BJ (cell line): Measurements from ENCODE around the gene CASD1. TPM values are rescaled to one million over a fixed set of nuclear protein-coding genes. Genes with fewer than 3 reads are reported as not detected.

Experiments used
- CTCF ChIA-PET: fragments of 350-600 bp; formaldehyde crosslinking; extraction: SDS; loops from one replicate; lab custom pipeline; 2021; ENCODE audit warnings: antibody characterized with exemption, inconsistent platforms; lab: Yijun Ruan, JAX
- POLR2A ChIA-PET: fragments of 300-600 bp; sonication (Branson Sonifier 250); formaldehyde crosslinking; extraction: SDS; loops from one replicate; lab custom pipeline; 2021; ENCODE audit warnings: antibody characterized with exemption; lab: Charles Lee
- DNase-seq: peaks from one replicate; pipeline ENCODE4 v3.0.0-alpha.2; 2011; ENCODE audit warnings: low read depth
- H3K27me3 ChIP-seq: 2 replicates; pipeline ENCODE4 v1.6.0; 2011; ENCODE audit warnings: low read length; ENCODE audit not compliant: control insufficient read depth, insufficient read depth
- H3K36me3 ChIP-seq: 2 replicates; pipeline ENCODE4 v1.5.1; 2011; ENCODE audit warnings: low read length; ENCODE audit not compliant: control insufficient read depth, insufficient read depth
- H3K4me3 ChIP-seq: 2 replicates; pipeline ENCODE4 v1.5.1; 2011; ENCODE audit warnings: low read depth, mild to moderate bottlenecking, control low read depth, low read length
- polyA plus RNA-seq: library from polyadenylated mRNA; depleted of rRNA; stranded (reverse); fragments of >200 nt; gene quantifications from 2 replicates; pipeline ENCODE4 v1.2.3, GENCODE V29; 2011; rRNA removed
- small RNA-seq: library from RNA; depleted of rRNA; stranded (forward); fragments of <200 nt; gene quantifications from one replicate; pipeline ENCODE3, GENCODE V24; 2012; ENCODE audit warnings: low replicate concordance, low read depth; ENCODE audit not compliant: insufficient read length
- TF ChIP-seq, protein P1 (sequence below): IDR thresholded peaks from 2 replicates; pipeline ENCODE4 v1.5.1; 2011; ENCODE audit warnings: low read depth, mild to moderate bottlenecking, control low read depth, inconsistent platforms, low read length, moderate library complexity; ENCODE audit not compliant: insufficient read depth

CASD1 gene
- polyA plus RNA-seq, 1 experiment = 4.2 TPM

DNA sequence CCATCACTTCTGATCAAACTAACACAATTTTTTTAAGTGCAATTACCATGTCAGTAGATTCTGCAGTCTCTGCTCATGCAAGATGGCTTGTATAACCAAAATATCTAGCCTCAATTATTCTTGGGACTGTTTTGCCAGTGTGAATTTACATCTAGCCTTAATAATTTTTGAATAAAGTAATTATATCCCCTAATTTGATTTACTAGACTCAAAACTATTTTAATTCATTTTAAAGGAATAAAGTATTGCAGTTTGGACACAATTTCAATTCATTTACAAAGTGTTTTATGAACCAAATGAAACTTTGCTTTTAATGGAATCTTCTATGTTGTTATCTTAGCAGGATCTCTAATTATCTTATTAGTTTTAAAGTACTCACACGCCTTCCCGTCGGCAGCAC lies 90.7 kb downstream of the CASD1 start:
- Histone ChIP-seq H3K4me3 (no peak overlapping the region), H3K27me3 (no peaks in the 10 kb centered on the region), H3K36me3 (0 out of 2 replicates have a peak, but pooled peaks cover 2% of the 10 kb centered on the region)
- CTCF ChIA-PET = no interaction called here
- TF ChIP-seq, protein P1, sequence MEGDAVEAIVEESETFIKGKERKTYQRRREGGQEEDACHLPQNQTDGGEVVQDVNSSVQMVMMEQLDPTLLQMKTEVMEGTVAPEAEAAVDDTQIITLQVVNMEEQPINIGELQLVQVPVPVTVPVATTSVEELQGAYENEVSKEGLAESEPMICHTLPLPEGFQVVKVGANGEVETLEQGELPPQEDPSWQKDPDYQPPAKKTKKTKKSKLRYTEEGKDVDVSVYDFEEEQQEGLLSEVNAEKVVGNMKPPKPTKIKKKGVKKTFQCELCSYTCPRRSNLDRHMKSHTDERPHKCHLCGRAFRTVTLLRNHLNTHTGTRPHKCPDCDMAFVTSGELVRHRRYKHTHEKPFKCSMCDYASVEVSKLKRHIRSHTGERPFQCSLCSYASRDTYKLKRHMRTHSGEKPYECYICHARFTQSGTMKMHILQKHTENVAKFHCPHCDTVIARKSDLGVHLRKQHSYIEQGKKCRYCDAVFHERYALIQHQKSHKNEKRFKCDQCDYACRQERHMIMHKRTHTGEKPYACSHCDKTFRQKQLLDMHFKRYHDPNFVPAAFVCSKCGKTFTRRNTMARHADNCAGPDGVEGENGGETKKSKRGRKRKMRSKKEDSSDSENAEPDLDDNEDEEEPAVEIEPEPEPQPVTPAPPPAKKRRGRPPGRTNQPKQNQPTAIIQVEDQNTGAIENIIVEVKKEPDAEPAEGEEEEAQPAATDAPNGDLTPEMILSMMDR = no peak
- POLR2A ChIA-PET = no interaction called here
- DNase-seq = no peak

DNA sequence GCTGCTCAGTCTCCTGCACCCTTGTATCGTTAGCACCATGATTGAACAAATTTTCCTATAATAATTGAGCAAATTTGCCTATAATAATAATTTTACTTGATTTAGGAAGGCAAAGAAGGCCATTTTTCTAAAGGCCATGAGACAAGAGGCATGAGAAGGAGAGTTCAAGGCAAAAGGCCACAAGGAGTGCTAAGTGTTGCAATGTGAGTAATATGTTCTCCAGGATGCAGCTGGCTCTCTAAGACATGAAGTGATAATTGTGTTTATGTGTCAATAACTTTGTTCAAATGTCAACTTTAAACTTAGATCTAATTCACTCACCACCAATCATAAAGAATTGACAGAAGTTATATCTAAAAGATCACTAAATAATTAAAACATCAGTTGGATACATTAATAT lies 92.6 kb downstream of the CASD1 start:
- TF ChIP-seq, protein P1 = no peak
- ChIA-PET CTCF (no interaction called here), POLR2A (no interaction called here)
- 0 out of 2 replicates have a peak, but pooled peaks cover 2% of the 10 kb centered on the region for H3K36me3 ChIP-seq
- H3K27me3 ChIP-seq = no peaks in the 10 kb centered on the region
- no peak overlapping the region for H3K4me3 ChIP-seq
- DNase-seq = no peak

DNA sequence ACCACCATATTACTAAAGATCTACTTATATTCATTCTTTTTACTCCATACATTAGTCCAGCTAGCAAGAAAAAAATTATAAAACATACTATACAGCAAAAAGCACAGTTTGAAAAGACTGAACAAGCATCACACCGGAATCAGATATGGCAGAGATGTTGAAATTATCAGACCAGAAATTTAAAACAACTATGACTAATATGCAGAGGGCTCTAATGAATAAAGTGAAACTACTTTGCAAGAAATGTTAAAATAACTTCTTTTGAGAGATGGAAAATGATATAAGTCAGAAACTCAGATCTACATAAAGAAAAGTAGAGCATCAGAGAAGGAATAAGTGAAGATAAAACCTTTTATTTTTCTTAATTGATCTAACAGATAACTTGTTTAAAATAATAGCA lies 95.4 kb downstream of the CASD1 start:
- no peak overlapping the region for H3K4me3 ChIP-seq
- TF ChIP-seq, protein P1 = no peak
- ChIA-PET CTCF (no interaction called here), POLR2A (no interaction called here)
- no peaks in the 10 kb centered on the region for H3K36me3 ChIP-seq
- H3K27me3 ChIP-seq = no peaks in the 10 kb centered on the region
- no peak for DNase-seq

Small RNA genes lying within 50 kb of the gene (small RNA-seq; reads per million reads assigned to genes)
- not detected for gene RNU6-1328P

Other genes with a start within 250 kb of the CASD1 start
- gene COL1A2, start 114.9 kb upstream of the CASD1 start, polyA plus RNA-seq = 4,875 and 8,996 TPM in 2 replicates
- gene SGCE, start 146.3 kb downstream of the CASD1 start, polyA plus RNA-seq = 64.0 and 110 TPM in 2 replicates